Suprapubic skin (tissue), 4 donors: ENCODE results near the gene UBE3C. TPM values are rescaled to one million over a fixed set of nuclear protein-coding genes. Genes with fewer than 3 reads are reported as not detected.
"Not testable (repeated sequence)": the region's sequence is repeated elsewhere in the genome, so short reads cannot be mapped to it uniquely, and the experiment has no call there.

ENCODE experiments used
- DNase-seq, 2 donors: peaks; one replicate each; pipeline ENCODE4 v3.0.0-alpha.2; 2019; ENCODE audit warnings: low spot score in 2 of 2
- H3K27ac ChIP-seq: fragments of 200-600 bp; sonication (generic); one replicate; pipeline ENCODE4 v1.5.1; 2019
- H3K27me3 ChIP-seq: fragments of 200-600 bp; sonication (generic); one replicate; pipeline ENCODE4 v1.5.1; 2019
- H3K36me3 ChIP-seq: fragments of 200-600 bp; sonication (generic); one replicate; pipeline ENCODE4 v1.5.1; 2019
- H3K4me1 ChIP-seq: fragments of 200-600 bp; sonication (generic); one replicate; pipeline ENCODE4 v1.5.1; 2019
- H3K4me3 ChIP-seq: fragments of 200-600 bp; sonication (generic); one replicate; pipeline ENCODE4 v1.5.1; 2019; ENCODE audit warnings: mild to moderate bottlenecking
- H3K9me3 ChIP-seq: fragments of 200-600 bp; sonication (generic); one replicate; pipeline ENCODE4 v1.5.1; 2019
- CTCF ChIP-seq, 2 donors: fragments of 200-600 bp in 1 of 2; fragments of 450-650 bp in 1 of 2; sonication (generic) in 1 of 2; IDR thresholded peaks; one replicate each; pipeline ENCODE4 v1.5.1; 2016 to 2019; ENCODE audit warnings: antibody characterized with exemption in 2 of 2, mild to moderate bottlenecking in 1 of 2, moderate library complexity in 1 of 2
- EP300 ChIP-seq: sonication (generic); formaldehyde crosslinking; IDR thresholded peaks from one replicate; pipeline ENCODE4 v1.6.1; 2017; ENCODE audit warnings: antibody characterized with exemption
- POLR2A ChIP-seq, 2 donors: fragments of 450-650 bp; IDR thresholded peaks; one replicate each; pipeline ENCODE4 v1.6.1; 2017; ENCODE audit warnings: antibody characterized with exemption in 2 of 2, mild to moderate bottlenecking in 2 of 2, moderate library complexity in 2 of 2
- POLR2AphosphoS5 ChIP-seq, 3 donors: sonication (generic); formaldehyde crosslinking; IDR thresholded peaks; one replicate each; pipeline ENCODE4 v1.6.1; 2017; ENCODE audit warnings: antibody characterized with exemption in 3 of 3
- WGBS: methylation state at CpG from one replicate; pipeline ENCODE4 v1.1.5; 2018; 5-methylcytosine and 5-hydroxymethylcytosine counted together
- total RNA-seq, 4 donors: library from RNA; depleted of rRNA; stranded (reverse); fragments of >200 nt; gene quantifications; one replicate each; pipeline ENCODE4 v1.1.0, GENCODE V29; 2016

Gene UBE3C
- total RNA-seq, 4 donors from 2014 or later: 66.2 to 88.1 (median 77.8) TPM

GRCh38 chr7:157271315-157271990 lies 132.7 kb downstream of the UBE3C start:
- no peak for TF ChIP-seq CTCF (IDR thresholded peaks at IDR 0.05)

GRCh38 chr7:157271991-157272324 lies 133.2 kb downstream of the UBE3C start:
- no peak for TF ChIP-seq POLR2AphosphoS5 (IDR thresholded peaks at IDR 0.05)
- no peak for TF ChIP-seq EP300
- no peak for TF ChIP-seq CTCF (IDR thresholded peaks at IDR 0.05)
- TF ChIP-seq POLR2A (IDR thresholded peaks at IDR 0.05): no peak
- Histone ChIP-seq H3K36me3 (peaks cover 26% of the 10 kb centered on the region), H3K4me3 (no peak overlapping the region), H3K4me1 (peaks cover 33% of the 10 kb centered on the region), H3K27me3 (no peaks in the 10 kb centered on the region), H3K27ac (peak overlapping the region; percentile 66), H3K9me3 (no peaks in the 10 kb centered on the region)
- 32% methylated on average over 9 of the region's 9 CpGs for WGBS
- peak in 1 of 2 donors; percentile 74 for DNase-seq

More at GRCh38 chr7:157271315-157271990, 132.7 kb downstream of the UBE3C start:
- Histone ChIP-seq H3K4me1 (peaks cover 31% of the 10 kb centered on the region), H3K36me3 (peaks cover 27% of the 10 kb centered on the region), H3K27ac (peak overlapping the region; percentile 66), H3K27me3 (no peaks in the 10 kb centered on the region), H3K4me3 (no peak overlapping the region), H3K9me3 (no peaks in the 10 kb centered on the region)
- 90% methylated on average over 12 of the region's 15 CpGs for WGBS
- DNase-seq: peak in 1 of 2 donors; percentile 62

GRCh38 chr7:157272351-157273207 lies 133.9 kb downstream of the UBE3C start:
- Histone ChIP-seq H3K9me3 (no peaks in the 10 kb centered on the region), H3K27me3 (no peaks in the 10 kb centered on the region), H3K27ac (peak overlapping the region; percentile 34), H3K4me3 (no peak overlapping the region), H3K36me3 (peaks cover 20% of the 10 kb centered on the region), H3K4me1 (peaks cover 34% of the 10 kb centered on the region)
- peak in 1 of 2 donors; percentile 53 for DNase-seq
- TF ChIP-seq POLR2AphosphoS5 (IDR thresholded peaks at IDR 0.05) (no peak), POLR2A (IDR thresholded peaks at IDR 0.05) (no peak), CTCF (IDR thresholded peaks at IDR 0.05) (no peak), EP300 (no peak)
- WGBS: 81% methylated on average over 15 of the region's 24 CpGs

- peaks cover 41% of the 10 kb centered on the region for H3K4me1 ChIP-seq
- no peaks in the 10 kb centered on the region for H3K27me3 ChIP-seq
- no peak overlapping the region for H3K27ac ChIP-seq
- no peak overlapping the region for H3K4me3 ChIP-seq
- H3K36me3 ChIP-seq: peaks cover 12% of the 10 kb centered on the region
- DNase-seq: no peak
- WGBS: 39% methylated on average over 15 of the region's 23 CpGs
- no peaks in the 10 kb centered on the region for H3K9me3 ChIP-seq
- no peak for TF ChIP-seq POLR2A (IDR thresholded peaks at IDR 0.05)
- no peak for TF ChIP-seq POLR2AphosphoS5 (IDR thresholded peaks at IDR 0.05)
- peak; percentile 79 to 99 for TF ChIP-seq CTCF (IDR thresholded peaks at IDR 0.05)
- TF ChIP-seq EP300: no peak
These were observed 134.7 kb downstream of the UBE3C start for GRCh38 chr7:157273208-157274093.

GRCh38 chr7:157274094-157274634 lies 135.4 kb downstream of the UBE3C start:
- 86% methylated on average over 8 of the region's 10 CpGs for WGBS
- not testable (repeated sequence) for DNase-seq, H3K36me3 ChIP-seq, H3K27ac ChIP-seq, H3K4me3 ChIP-seq, H3K9me3 ChIP-seq, H3K27me3 ChIP-seq
- H3K4me1 ChIP-seq: peaks cover 47% of the 10 kb centered on the region
